ENCODE data around the gene TMTC1. TPM values are rescaled to one million over a fixed set of nuclear protein-coding genes. Genes with fewer than 3 reads are reported as not detected.

The TMTC1 gene
- total RNA-seq, 4 donors from 2014 or later = 7.4 to 25.6 (median 15.4) TPM

GRCh38 chr12:29737644-29738043 is 46.1 kb downstream of the TMTC1 start:
- TF ChIP-seq CTCF (IDR thresholded peaks at IDR 0.05) (no peak), POLR2A (IDR thresholded peaks at IDR 0.05) (no peak)
- no peak overlapping the region for H3K27ac ChIP-seq
- H3K4me1 ChIP-seq = peaks cover 0 to 14% (median 0%) of the 10 kb centered on the region in 4 donors
- H3K36me3 ChIP-seq = no peaks in the 10 kb centered on the region
- H3K9me3 ChIP-seq = no peaks in the 10 kb centered on the region
- H3K4me3 ChIP-seq = no peak overlapping the region
- H3K27me3 ChIP-seq = no peaks in the 10 kb centered on the region
- DNase-seq = no peak

- H3K27ac ChIP-seq = no peak overlapping the region
- TF ChIP-seq POLR2A (IDR thresholded peaks at IDR 0.05) (no peak), CTCF (IDR thresholded peaks at IDR 0.05) (no peak)
These were observed 48.1 kb downstream of the TMTC1 start for GRCh38 chr12:29735604-29736003.

GRCh38 chr12:29734734-29735133 is 49.0 kb downstream of the TMTC1 start:
- peaks cover 0 to 14% (median 0%) of the 10 kb centered on the region in 4 donors for H3K4me1 ChIP-seq
- H3K36me3 ChIP-seq = no peaks in the 10 kb centered on the region
- no peaks in the 10 kb centered on the region for H3K9me3 ChIP-seq
- H3K27me3 ChIP-seq = no peaks in the 10 kb centered on the region
- peak overlapping the region in 1 of 4 donors; percentile 8 for H3K27ac ChIP-seq
- H3K4me3 ChIP-seq = no peak overlapping the region
- no peak for DNase-seq
- TF ChIP-seq POLR2A (IDR thresholded peaks at IDR 0.05) (no peak), CTCF (IDR thresholded peaks at IDR 0.05) (no peak)

More at GRCh38 chr12:29735604-29736003, 48.1 kb downstream of the TMTC1 start:
- Histone ChIP-seq H3K36me3 (no peaks in the 10 kb centered on the region), H3K9me3 (no peaks in the 10 kb centered on the region), H3K4me3 (no peak overlapping the region), H3K4me1 (peaks cover 0 to 14% (median 0%) of the 10 kb centered on the region in 4 donors), H3K27me3 (no peaks in the 10 kb centered on the region)
- no peak for DNase-seq

GRCh38 chr12:29734305-29734704 is 49.4 kb downstream of the TMTC1 start:
- Histone ChIP-seq H3K4me3 (no peak overlapping the region), H3K4me1 (peaks cover 0 to 14% (median 0%) of the 10 kb centered on the region in 4 donors), H3K27me3 (no peaks in the 10 kb centered on the region), H3K27ac (peak overlapping the region in 1 of 4 donors; percentile 8), H3K36me3 (no peaks in the 10 kb centered on the region), H3K9me3 (no peaks in the 10 kb centered on the region)
- DNase-seq = no peak
- TF ChIP-seq CTCF (IDR thresholded peaks at IDR 0.05) (no peak), POLR2A (IDR thresholded peaks at IDR 0.05) (no peak)

GRCh38 chr12:29733501-29733900 is 50.2 kb downstream of the TMTC1 start:
- Histone ChIP-seq H3K27me3 (no peaks in the 10 kb centered on the region), H3K36me3 (no peaks in the 10 kb centered on the region), H3K4me1 (peaks cover 0 to 14% (median 0%) of the 10 kb centered on the region in 4 donors), H3K27ac (no peak overlapping the region), H3K9me3 (no peaks in the 10 kb centered on the region), H3K4me3 (no peak overlapping the region)
- TF ChIP-seq POLR2A (IDR thresholded peaks at IDR 0.05) = no peak
- no peak for TF ChIP-seq CTCF (IDR thresholded peaks at IDR 0.05)
- DNase-seq = no peak

GRCh38 chr12:29733060-29733459 is 50.7 kb downstream of the TMTC1 start:
- H3K27me3 ChIP-seq = no peaks in the 10 kb centered on the region
- peaks cover 0 to 12% (median 0%) of the 10 kb centered on the region in 4 donors for H3K4me1 ChIP-seq
- no peak overlapping the region for H3K27ac ChIP-seq
- no peaks in the 10 kb centered on the region for H3K9me3 ChIP-seq
- TF ChIP-seq CTCF (IDR thresholded peaks at IDR 0.05) = no peak
- no peak for TF ChIP-seq POLR2A (IDR thresholded peaks at IDR 0.05)
- no peak overlapping the region for H3K4me3 ChIP-seq
- DNase-seq = no peak
- no peaks in the 10 kb centered on the region for H3K36me3 ChIP-seq
